H9 (cell line): ENCODE measurements around the gene KLLN. TPM values are rescaled to one million over a fixed set of nuclear protein-coding genes. Genes with fewer than 3 reads are reported as not detected.

ENCODE experiments used
- DNase-seq: peaks from one replicate; pipeline ENCODE4 v3.0.0-alpha.2; 2017
- H2AFZ ChIP-seq: one replicate; pipeline ENCODE4 v1.6.1; 2013; ENCODE audit warnings: mild to moderate bottlenecking, low read length, control low read depth, moderate library complexity
- H2AK5ac ChIP-seq: 2 replicates; pipeline ENCODE4 v1.6.1; 2013; ENCODE audit warnings: low read length, control low read depth, mixed read lengths; ENCODE audit not compliant: insufficient read length
- H2BK120ac ChIP-seq: one replicate; pipeline ENCODE4 v1.6.1; 2013; ENCODE audit warnings: low read depth, mild to moderate bottlenecking, low read length, control low read depth, inconsistent platforms; ENCODE audit not compliant: poor library complexity, severe bottlenecking
- H2BK12ac ChIP-seq: 2 replicates; pipeline ENCODE4 v1.6.1; 2013; ENCODE audit warnings: low read length, control low read depth, mixed read lengths, low read depth; ENCODE audit not compliant: insufficient read length
- H2BK15ac ChIP-seq: 2 replicates; pipeline ENCODE4 v1.6.1; 2013; ENCODE audit warnings: low read depth, low read length, control low read depth
- H2BK20ac ChIP-seq: one replicate; pipeline ENCODE4 v1.6.1; 2013; ENCODE audit warnings: low read depth, mild to moderate bottlenecking, low read length, control low read depth, inconsistent platforms; ENCODE audit not compliant: poor library complexity, severe bottlenecking
- H2BK5ac ChIP-seq: 2 replicates; pipeline ENCODE4 v1.6.1; 2013; ENCODE audit warnings: low read length, control low read depth, mixed read lengths; ENCODE audit not compliant: insufficient read length
- H3K14ac ChIP-seq: 2 replicates; pipeline ENCODE4 v1.6.1; 2013; ENCODE audit warnings: low read length, control low read depth; ENCODE audit not compliant: insufficient read depth
- H3K18ac ChIP-seq: 2 replicates; pipeline ENCODE4 v1.6.1; 2013; ENCODE audit warnings: low read depth, mild to moderate bottlenecking, mixed read lengths, low read length, control low read depth; ENCODE audit not compliant: insufficient read length
- H3K23ac ChIP-seq: 2 replicates; pipeline ENCODE4 v1.6.1; 2013; ENCODE audit warnings: low read length, control low read depth, mixed read lengths, low read depth; ENCODE audit not compliant: insufficient read length
- H3K23me2 ChIP-seq: 2 replicates; pipeline ENCODE4 v1.6.1; 2013; ENCODE audit warnings: low read depth, mild to moderate bottlenecking, mixed read lengths, low read length, control low read depth; ENCODE audit not compliant: insufficient read length, poor library complexity, severe bottlenecking
- H3K27ac ChIP-seq: 2 replicates; pipeline ENCODE4 v1.5.1; 2013; ENCODE audit warnings: low read length, control low read depth, mixed read lengths, low read depth; ENCODE audit not compliant: insufficient read length
- H3K27me3 ChIP-seq: 2 replicates; pipeline ENCODE4 v1.6.1; 2013; ENCODE audit warnings: low read length, control low read depth, inconsistent platforms; ENCODE audit not compliant: insufficient read depth
- H3K4ac ChIP-seq: 2 replicates; pipeline ENCODE4 v1.6.1; 2013; ENCODE audit warnings: low read depth, mild to moderate bottlenecking, control low read depth, inconsistent platforms, low read length, moderate library complexity
- H3K4me1 ChIP-seq: 2 replicates; pipeline ENCODE4 v1.6.1; 2013; ENCODE audit warnings: low read length, control low read depth, inconsistent platforms; ENCODE audit not compliant: insufficient read depth
- H3K4me2 ChIP-seq: 2 replicates; pipeline ENCODE4 v1.6.1; 2013; ENCODE audit warnings: low read length, control low read depth, mixed read lengths; ENCODE audit not compliant: insufficient read length, insufficient read depth
- H3K56ac ChIP-seq: 2 replicates; pipeline ENCODE4 v1.6.1; 2013; ENCODE audit warnings: low read depth, mild to moderate bottlenecking, mixed read lengths, low read length, control low read depth; ENCODE audit not compliant: insufficient read length
- H3K79me1 ChIP-seq: 2 replicates; pipeline ENCODE4 v1.6.1; 2013; ENCODE audit warnings: low read depth, mild to moderate bottlenecking, moderate library complexity, low read length, control low read depth, inconsistent platforms; ENCODE audit not compliant: insufficient read depth, poor library complexity, severe bottlenecking
- H3K79me2 ChIP-seq: 2 replicates; pipeline ENCODE4 v1.6.1; 2013; ENCODE audit warnings: low read length, control low read depth, inconsistent platforms; ENCODE audit not compliant: insufficient read depth
- H3K9ac ChIP-seq: 2 replicates; pipeline ENCODE4 v1.6.1; 2013; ENCODE audit warnings: low read length, control low read depth, mixed read lengths; ENCODE audit not compliant: insufficient read length; ENCODE audit errors: extremely low read depth
- H3K9me3 ChIP-seq: one replicate; pipeline ENCODE4 v1.6.1; 2013; ENCODE audit warnings: low read depth, low read length, inconsistent platforms; ENCODE audit not compliant: control insufficient read depth
- H3T11ph ChIP-seq: one replicate; pipeline ENCODE4 v1.6.1; 2013; ENCODE audit warnings: mild to moderate bottlenecking, low read length, control low read depth, inconsistent platforms
- H4K20me1 ChIP-seq: one replicate; pipeline ENCODE4 v1.6.1; 2013; ENCODE audit not compliant: control insufficient read depth, insufficient read length, insufficient read depth
- H4K5ac ChIP-seq: 2 replicates; pipeline ENCODE4 v1.6.1; 2013; ENCODE audit warnings: low read depth, mild to moderate bottlenecking, mixed read lengths, low read length, control low read depth; ENCODE audit not compliant: insufficient read length
- H4K8ac ChIP-seq: replicated peaks from 2 replicates; pipeline ENCODE4 v1.6.1; 2013; ENCODE audit warnings: low read length, control low read depth, mixed read lengths, low read depth; ENCODE audit not compliant: insufficient read length
- H4K91ac ChIP-seq: 2 replicates; pipeline ENCODE4 v1.6.1; 2013; ENCODE audit warnings: low read depth, mild to moderate bottlenecking, moderate library complexity, mixed read lengths, low read length, control low read depth; ENCODE audit not compliant: insufficient read length
- H3K27ac Mint-ChIP-seq, 3 experiments: 2 replicates in 2 of 3; 3 replicates in 1 of 3; pipeline ENCODE4 v1.8.0; 2020 to 2021; ENCODE audit warnings: mixed read lengths in 3 of 3, mild to moderate bottlenecking in 1 of 3, moderate library complexity in 1 of 3
- H3K27me3 Mint-ChIP-seq: 2 replicates; pipeline ENCODE4 v1.8.0; 2021; ENCODE audit warnings: low read depth, mild to moderate bottlenecking, moderate library complexity, mixed read lengths
- H3K36me3 Mint-ChIP-seq, 3 experiments: 2 replicates in 2 of 3; 3 replicates in 1 of 3; pipeline ENCODE4 v1.8.0; 2020 to 2021; ENCODE audit warnings: low read depth in 3 of 3, mixed read lengths in 3 of 3; ENCODE audit not compliant: insufficient read depth in 1 of 3
- H3K4me1 Mint-ChIP-seq, 2 experiments: 2 replicates each; pipeline ENCODE4 v1.8.0; 2020; ENCODE audit warnings: mixed read lengths in 2 of 2
- H3K4me3 Mint-ChIP-seq, 2 experiments: 2 replicates in 1 of 2; 3 replicates in 1 of 2; pipeline ENCODE4 v1.8.0; 2020 to 2021; ENCODE audit warnings: mild to moderate bottlenecking in 2 of 2, mixed read lengths in 2 of 2, moderate library complexity in 1 of 2
- H3K9me3 Mint-ChIP-seq, 2 experiments: 2 replicates in 1 of 2; 3 replicates in 1 of 2; pipeline ENCODE4 v1.8.0; 2020; ENCODE audit warnings: mild to moderate bottlenecking in 2 of 2, mixed read lengths in 2 of 2, moderate library complexity in 1 of 2
- CTCF ChIP-seq: fragments of 200-600 bp; sonication (generic); conservative IDR thresholded peaks from 3 replicates; pipeline ENCODE4 v1.8.0; 2021; ENCODE audit warnings: antibody characterized with exemption, mild to moderate bottlenecking
- WGBS: extraction: QIAGEN DNeasy Blood & Tissue Kit; methylation state at CpG from one replicate; pipeline ENCODE4 v1.1.7; 2013; ENCODE audit warnings: missing lambda C conversion rate, low lambda C conversion rate, mixed read lengths; ENCODE audit not compliant: insufficient read length; ENCODE audit errors: extremely low coverage; 5-methylcytosine and 5-hydroxymethylcytosine counted together
- total RNA-seq: library from RNA; stranded (reverse); gene quantifications from 2 replicates; pipeline ENCODE4 v1.2.1, GENCODE V29; 2021

KLLN gene
- total RNA-seq, 1 experiment from 2014 or later = 0.79 TPM

GRCh38 chr10:87844837-87845623 lies 18.3 kb downstream of the KLLN start:
- Histone ChIP-seq H2BK12ac (no peak overlapping the region), H3K4ac (no peak overlapping the region), H3K4me2 (no peak overlapping the region), H3K79me1 (no peaks in the 10 kb centered on the region), H2BK15ac (no peak overlapping the region), H2BK20ac (no peak overlapping the region), H4K8ac (no peak overlapping the region), H3K18ac (no peak overlapping the region), H3K9me3 (no peaks in the 10 kb centered on the region), H4K20me1 (no peaks in the 10 kb centered on the region), H3T11ph (no peak overlapping the region), H3K23me2 (no peaks in the 10 kb centered on the region), H2BK5ac (no peak overlapping the region), H2AFZ (no peak overlapping the region), H3K9ac (no peak overlapping the region), H3K56ac (no peak overlapping the region), H2AK5ac (no peak overlapping the region), H3K27ac (no peak overlapping the region), H3K27me3 (no peaks in the 10 kb centered on the region), H3K4me1 (no peaks in the 10 kb centered on the region), H2BK120ac (no peak overlapping the region), H3K23ac (no peak overlapping the region), H3K14ac (no peak overlapping the region), H4K91ac (no peak overlapping the region), H3K79me2 (no peaks in the 10 kb centered on the region), H4K5ac (no peak overlapping the region)
- no CpG with 5 or more reads among the region's 1 CpG for WGBS
- TF ChIP-seq CTCF = no peak
- no peak overlapping the region for H3K4me3 Mint-ChIP-seq
- no peaks in the 10 kb centered on the region for H3K36me3 Mint-ChIP-seq
- DNase-seq = no peak
- peaks cover under 1 to 3% of the 10 kb centered on the region in 2 experiments for H3K4me1 Mint-ChIP-seq
- H3K9me3 Mint-ChIP-seq = no peaks in the 10 kb centered on the region
- H3K27me3 Mint-ChIP-seq = no peaks in the 10 kb centered on the region; the same call in 1 of the 2 replicates
- H3K27ac Mint-ChIP-seq = no peak overlapping the region
